Uterus (tissue), 2 donors: ENCODE measurements around the gene EPHA4.

ENCODE experiments used
- POLR2A ChIP-seq, 2 donors: fragments of 450-650 bp; IDR thresholded peaks; one replicate each; pipeline ENCODE4 v1.6.1; 2016; ENCODE audit warnings: antibody characterized with exemption in 2 of 2, mild to moderate bottlenecking in 1 of 2, moderate library complexity in 1 of 2
- TF ChIP-seq, protein P1 (sequence below), 4 experiments: fragments of 200-600 bp in 2 of 4; fragments of 450-650 bp in 2 of 4; sonication (generic) in 2 of 4; IDR thresholded peaks; one replicate each; pipeline ENCODE4 v1.5.1; 2016 to 2019; ENCODE audit warnings: antibody characterized with exemption in 4 of 4, mild to moderate bottlenecking in 2 of 4, moderate library complexity in 1 of 4

DNA sequence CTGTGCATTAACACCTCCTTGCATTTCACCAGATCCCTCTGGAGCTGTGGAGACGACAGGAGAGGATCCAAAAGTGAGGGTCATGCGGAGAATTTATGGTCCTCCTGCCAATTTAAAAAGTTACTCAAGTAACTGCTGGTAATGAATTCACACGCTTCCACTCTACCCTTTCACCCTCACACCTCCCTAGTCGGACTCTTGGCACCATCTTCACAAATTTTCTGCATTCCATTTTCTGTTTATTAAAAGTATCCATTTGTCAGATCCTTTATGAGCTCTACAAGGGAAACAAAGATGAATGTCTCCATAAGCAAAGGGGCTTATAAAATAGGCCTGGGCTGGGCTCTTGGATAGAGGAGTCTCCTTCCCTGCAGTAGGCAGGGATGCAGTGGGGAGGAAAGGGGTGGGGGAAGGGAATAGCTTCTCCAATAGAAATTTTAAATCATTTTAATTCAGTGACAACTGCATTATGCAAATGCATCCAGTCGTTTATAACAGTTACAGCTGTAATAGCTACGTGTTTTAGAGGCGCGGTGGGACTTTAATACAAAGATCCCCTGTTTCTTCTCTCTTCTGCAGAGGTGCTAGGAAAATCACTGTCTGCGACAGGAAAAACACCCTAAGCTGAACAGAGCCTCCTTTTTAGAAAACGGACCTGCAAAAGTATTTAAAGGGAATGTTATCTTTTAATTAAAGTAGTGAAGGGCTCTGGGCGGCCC, 132.2 kb downstream of the EPHA4 start:
- TF ChIP-seq, protein P1, sequence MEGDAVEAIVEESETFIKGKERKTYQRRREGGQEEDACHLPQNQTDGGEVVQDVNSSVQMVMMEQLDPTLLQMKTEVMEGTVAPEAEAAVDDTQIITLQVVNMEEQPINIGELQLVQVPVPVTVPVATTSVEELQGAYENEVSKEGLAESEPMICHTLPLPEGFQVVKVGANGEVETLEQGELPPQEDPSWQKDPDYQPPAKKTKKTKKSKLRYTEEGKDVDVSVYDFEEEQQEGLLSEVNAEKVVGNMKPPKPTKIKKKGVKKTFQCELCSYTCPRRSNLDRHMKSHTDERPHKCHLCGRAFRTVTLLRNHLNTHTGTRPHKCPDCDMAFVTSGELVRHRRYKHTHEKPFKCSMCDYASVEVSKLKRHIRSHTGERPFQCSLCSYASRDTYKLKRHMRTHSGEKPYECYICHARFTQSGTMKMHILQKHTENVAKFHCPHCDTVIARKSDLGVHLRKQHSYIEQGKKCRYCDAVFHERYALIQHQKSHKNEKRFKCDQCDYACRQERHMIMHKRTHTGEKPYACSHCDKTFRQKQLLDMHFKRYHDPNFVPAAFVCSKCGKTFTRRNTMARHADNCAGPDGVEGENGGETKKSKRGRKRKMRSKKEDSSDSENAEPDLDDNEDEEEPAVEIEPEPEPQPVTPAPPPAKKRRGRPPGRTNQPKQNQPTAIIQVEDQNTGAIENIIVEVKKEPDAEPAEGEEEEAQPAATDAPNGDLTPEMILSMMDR (IDR thresholded peaks at IDR 0.05): no peak
- TF ChIP-seq POLR2A (IDR thresholded peaks at IDR 0.05): no peak
